Loucy (cell line): ENCODE data around the gene MAP1B.

ENCODE experiments used
- CTCF ChIP-seq: fragments of 200-600 bp; sonication (generic); conservative IDR thresholded peaks from 2 replicates; pipeline ENCODE4 v1.5.1; 2014; ENCODE audit warnings: mild to moderate bottlenecking, antibody characterized with exemption, low read length
- EZH2phosphoT487 ChIP-seq: fragments of 200-600 bp; IDR thresholded peaks from 2 replicates; pipeline ENCODE4 v1.6.1; 2018; ENCODE audit warnings: antibody characterized with exemption, mild to moderate bottlenecking, moderate library complexity, borderline replicate concordance

GRCh38 chr5:72152545-72152944 lies 45.3 kb downstream of the MAP1B start:
- TF ChIP-seq CTCF (no peak), EZH2phosphoT487 (no peak)
